ENCODE data around the gene ANKS3.

DNA sequence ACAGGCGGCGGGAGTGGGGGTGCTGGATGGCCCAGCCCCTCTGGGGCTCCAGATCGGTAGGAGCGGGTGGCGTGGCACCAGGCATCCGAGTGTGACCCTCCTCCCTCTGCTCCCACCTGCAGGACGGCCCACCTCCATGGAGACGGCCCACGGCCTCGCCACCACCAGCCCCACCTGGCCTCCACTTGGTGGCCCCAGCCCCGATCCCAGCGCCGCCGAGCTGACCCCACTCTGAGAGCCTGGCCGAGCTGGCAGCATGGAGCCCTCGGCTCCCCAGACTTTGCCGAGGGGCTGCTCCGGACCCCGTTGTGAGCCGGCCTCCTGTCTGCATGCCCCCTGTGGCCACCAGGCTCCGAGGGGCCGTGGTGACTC lies 45.4 kb downstream of the ANKS3 start:
- TF ChIP-seq EZH2phosphoT487 (IDR thresholded peaks at IDR 0.05; ENCODE audit: borderline replicate concordance, low read depth, low read length) = no peak
- no peak for TF ChIP-seq CTCF (conservative IDR thresholded peaks at IDR 0.05; ENCODE audit: low read length)
